NCI-H1436 (cell line): ENCODE results near the gene MAGEA12.
"Not testable (repeated sequence)": the region's sequence is repeated elsewhere in the genome, so short reads cannot be mapped to it uniquely, and the experiment has no call there.

Experiments
- DNase-seq: peaks from one replicate; lab custom pipeline; 2025; lab: John Stamatoyannopoulos, UW

Gene MAGEA12

GRCh38 chrX:152761582-152761981 is 28.0 kb downstream of the MAGEA12 start:
- not testable (repeated sequence) for DNase-seq

DNA sequence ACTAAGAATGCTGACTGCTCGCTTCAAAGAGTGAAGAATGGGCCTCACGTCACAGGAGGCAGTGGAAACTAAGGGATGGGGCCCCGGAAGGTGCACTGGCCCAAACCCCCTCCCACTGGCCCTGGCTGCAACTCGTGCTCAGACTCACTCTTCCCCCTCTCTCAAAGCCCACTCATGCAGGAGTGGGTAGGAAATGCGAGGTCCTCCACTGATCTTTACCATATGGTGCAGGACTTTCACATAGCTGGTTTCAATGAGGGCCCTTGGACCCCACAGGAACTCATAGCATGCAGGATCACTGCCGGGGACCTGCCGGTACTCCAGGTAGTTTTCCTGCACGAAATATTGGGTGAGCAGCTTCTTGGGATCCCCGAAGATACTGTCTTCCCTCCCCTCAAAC is 33.0 kb downstream of the MAGEA12 start:
- not testable (repeated sequence) for DNase-seq

DNA sequence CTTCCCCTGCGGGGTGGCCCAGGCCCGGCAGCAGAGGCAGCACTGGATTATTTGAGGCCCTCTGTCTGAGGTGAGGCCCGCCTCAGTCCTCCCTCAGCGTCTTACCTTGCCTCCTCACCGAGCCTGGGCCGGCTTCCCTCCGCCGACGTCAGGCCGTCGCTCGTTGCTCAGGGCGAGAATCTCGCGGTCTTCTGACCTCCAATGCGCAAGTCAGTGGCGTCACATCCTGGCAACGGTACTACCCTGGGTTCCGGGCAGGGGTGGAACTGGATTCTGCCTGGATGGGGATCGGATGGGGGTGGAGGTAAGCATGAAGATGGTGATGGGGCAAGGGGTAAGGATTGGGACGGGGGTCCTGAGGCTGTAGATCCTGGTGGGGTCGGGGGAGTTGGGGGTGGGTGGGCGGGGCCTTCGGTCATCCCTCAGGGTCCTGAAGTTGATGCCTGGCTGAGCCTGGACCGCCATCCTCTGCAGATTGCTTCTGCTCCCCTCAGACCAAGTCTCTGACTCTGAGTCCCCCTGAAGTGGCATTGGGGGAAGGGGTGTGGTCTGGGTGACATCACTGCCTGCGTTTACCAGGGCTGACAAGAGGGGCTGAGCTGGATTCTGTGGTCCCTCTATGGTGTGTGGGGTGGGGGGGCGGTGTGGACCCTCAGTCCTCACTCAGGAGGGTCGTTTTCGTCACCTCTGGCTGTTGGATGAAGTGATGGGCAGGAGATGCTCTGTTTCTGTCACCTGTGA is 36.2 kb downstream of the MAGEA12 start, which contains the start of gene MAGEA6:
MAGEA6 (minus strand) TSS at position 141 of the 741 bp plus-strand sequence. CDS start 2,039 bp downstream, outside the sequence.
- DNase-seq: not testable (repeated sequence)

DNA sequence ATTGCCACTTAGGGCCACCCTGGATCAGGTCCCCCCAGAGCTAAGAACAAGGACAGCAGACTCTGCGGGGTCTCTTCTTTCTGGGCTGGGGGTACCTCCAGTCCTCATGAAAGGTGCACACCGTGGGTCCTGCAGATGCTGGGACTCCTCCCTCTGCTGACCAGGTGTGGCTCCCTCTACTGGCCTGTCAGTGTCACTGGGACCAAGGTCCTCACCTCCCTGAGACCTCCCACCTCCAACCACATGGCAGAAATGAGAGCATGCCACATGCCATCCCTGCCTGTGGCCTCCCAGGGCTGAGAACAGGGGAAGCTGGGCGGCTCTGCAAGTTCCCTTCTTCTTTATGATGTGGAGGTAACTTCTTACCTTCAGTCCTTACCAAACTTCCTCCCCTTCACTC is 53.5 kb downstream of the MAGEA12 start:
- not testable (repeated sequence) for DNase-seq
